IPS-15b (cell line): ENCODE measurements around the gene HMGXB4.

Source experiments
- H3K27me3 ChIP-seq: one replicate; pipeline ENCODE4 v1.6.1; 2013; ENCODE audit warnings: low read length; ENCODE audit not compliant: control insufficient read depth, insufficient read depth
- H3K36me3 ChIP-seq: one replicate; pipeline ENCODE4 v1.6.1; 2013; ENCODE audit warnings: low read length; ENCODE audit not compliant: control insufficient read depth, insufficient read depth
- H3K4me1 ChIP-seq: one replicate; pipeline ENCODE4 v1.6.1; 2013; ENCODE audit warnings: mild to moderate bottlenecking, low read length; ENCODE audit not compliant: control insufficient read depth, insufficient read depth
- H3K4me3 ChIP-seq: one replicate; pipeline ENCODE4 v1.5.1; 2013; ENCODE audit warnings: low read depth, low read length
- H3K9ac ChIP-seq: one replicate; pipeline ENCODE4 v1.6.1; 2013; ENCODE audit warnings: low read depth, mild to moderate bottlenecking, low read length
- H3K9me3 ChIP-seq: one replicate; pipeline ENCODE4 v1.6.1; 2013; ENCODE audit warnings: mild to moderate bottlenecking, low read length; ENCODE audit not compliant: control insufficient read depth, insufficient read depth

Gene HMGXB4

DNA sequence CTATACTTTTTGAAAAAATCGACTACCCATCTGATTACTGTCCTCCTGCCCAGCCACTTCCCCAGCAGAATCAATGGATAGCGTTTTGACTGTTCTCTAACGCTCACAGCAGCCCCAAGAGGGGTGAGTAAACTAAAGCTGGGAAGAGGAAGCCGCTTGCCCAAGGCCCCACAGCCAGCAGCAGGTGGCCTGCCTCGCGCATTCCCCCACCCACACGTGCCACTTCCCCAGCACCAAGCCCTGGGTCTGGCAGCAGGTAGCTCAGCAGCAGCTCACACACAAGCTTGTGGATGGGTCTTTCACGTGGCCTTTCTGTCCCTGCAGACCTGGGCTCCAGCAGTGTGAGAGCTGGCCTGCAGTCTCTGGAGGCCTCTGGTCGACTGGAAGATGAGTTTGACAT lies 76.7 kb downstream of the HMGXB4 start:
- no peaks in the 10 kb centered on the region for H3K27me3 ChIP-seq
- H3K36me3 ChIP-seq = peaks cover 33% of the 10 kb centered on the region
- no peak overlapping the region for H3K9ac ChIP-seq
- no peaks in the 10 kb centered on the region for H3K9me3 ChIP-seq
- no peak overlapping the region for H3K4me3 ChIP-seq
- no peaks in the 10 kb centered on the region for H3K4me1 ChIP-seq

- Histone ChIP-seq H3K4me1 (no peaks in the 10 kb centered on the region), H3K27me3 (no peaks in the 10 kb centered on the region), H3K4me3 (no peak overlapping the region), H3K9ac (no peak overlapping the region), H3K36me3 (peaks cover 33% of the 10 kb centered on the region), H3K9me3 (no peaks in the 10 kb centered on the region)
These were observed 78.2 kb downstream of the HMGXB4 start for GRCh38 chr22:35335468-35335867.

DNA sequence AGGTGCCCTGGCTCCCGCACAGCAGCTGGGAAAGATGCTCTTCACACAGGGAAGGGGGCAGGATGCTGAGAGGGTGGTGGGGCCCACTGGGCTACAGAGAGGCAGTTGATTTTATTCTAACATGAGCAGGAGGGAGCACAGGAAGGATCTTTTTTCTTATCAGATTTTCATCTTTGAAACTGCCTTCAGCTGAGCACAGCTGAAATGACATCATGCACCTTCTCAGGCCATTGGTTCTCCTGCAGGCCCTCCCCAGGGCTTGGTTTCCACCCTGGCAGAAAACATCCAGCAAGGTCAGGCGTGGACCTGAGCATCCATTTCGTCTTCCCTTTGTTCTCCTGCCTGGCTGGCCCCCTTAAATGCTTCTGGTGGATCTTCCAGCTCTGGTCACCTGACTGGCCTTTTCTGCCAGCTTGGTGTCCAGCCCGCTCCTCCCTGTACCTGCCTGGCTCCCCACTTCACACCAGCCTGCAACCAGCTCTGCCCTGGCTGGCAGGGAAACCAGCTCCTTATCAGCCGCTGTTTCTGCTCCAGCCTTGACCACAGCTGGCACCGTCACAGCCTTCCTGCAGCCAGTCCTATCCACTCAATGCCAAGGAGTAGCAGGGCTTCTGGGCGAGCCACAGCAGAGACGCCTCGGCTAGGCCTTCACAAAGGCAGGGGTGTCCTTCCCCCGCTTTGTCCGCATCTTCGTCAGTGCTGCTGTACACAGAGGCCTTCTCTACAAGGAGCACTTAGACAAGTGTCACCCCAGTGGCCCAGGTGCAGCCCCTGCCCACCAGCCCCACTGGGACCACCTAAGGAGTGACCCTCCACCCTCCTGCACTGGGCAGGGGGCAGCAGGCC lies 78.9 kb downstream of the HMGXB4 start:
- Histone ChIP-seq H3K4me1 (no peaks in the 10 kb centered on the region), H3K9me3 (no peaks in the 10 kb centered on the region), H3K9ac (no peak overlapping the region), H3K4me3 (no peak overlapping the region), H3K36me3 (peaks cover 33% of the 10 kb centered on the region), H3K27me3 (no peaks in the 10 kb centered on the region)

DNA sequence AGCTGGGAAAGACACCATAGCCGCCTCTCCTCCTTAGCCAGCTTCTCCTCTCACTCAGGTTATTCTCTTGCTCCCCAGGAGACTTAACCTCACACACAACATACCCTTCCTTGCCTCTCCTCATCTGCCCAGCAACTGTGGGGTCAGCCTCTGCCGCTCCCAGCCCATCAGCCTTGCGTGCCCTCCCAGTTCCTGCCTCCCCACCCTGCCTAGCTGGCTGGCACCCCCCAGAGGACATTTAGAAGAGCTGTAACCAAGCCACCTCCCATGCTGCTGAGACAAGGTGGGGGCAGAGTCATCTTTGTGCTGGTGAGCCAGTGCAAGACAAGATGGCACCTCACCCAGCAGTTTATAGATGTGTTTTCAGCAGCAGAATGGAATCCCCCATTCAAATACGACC lies 80.6 kb downstream of the HMGXB4 start:
- Histone ChIP-seq H3K9ac (no peak overlapping the region), H3K36me3 (peaks cover 33% of the 10 kb centered on the region), H3K27me3 (no peaks in the 10 kb centered on the region), H3K4me1 (no peaks in the 10 kb centered on the region), H3K9me3 (no peaks in the 10 kb centered on the region), H3K4me3 (no peak overlapping the region)

GRCh38 chr22:35341090-35341874 lies 84.0 kb downstream of the HMGXB4 start:
- Histone ChIP-seq H3K9ac (no peak overlapping the region), H3K36me3 (peaks cover 21% of the 10 kb centered on the region), H3K9me3 (no peaks in the 10 kb centered on the region), H3K4me1 (no peaks in the 10 kb centered on the region), H3K4me3 (no peak overlapping the region), H3K27me3 (no peaks in the 10 kb centered on the region)

DNA sequence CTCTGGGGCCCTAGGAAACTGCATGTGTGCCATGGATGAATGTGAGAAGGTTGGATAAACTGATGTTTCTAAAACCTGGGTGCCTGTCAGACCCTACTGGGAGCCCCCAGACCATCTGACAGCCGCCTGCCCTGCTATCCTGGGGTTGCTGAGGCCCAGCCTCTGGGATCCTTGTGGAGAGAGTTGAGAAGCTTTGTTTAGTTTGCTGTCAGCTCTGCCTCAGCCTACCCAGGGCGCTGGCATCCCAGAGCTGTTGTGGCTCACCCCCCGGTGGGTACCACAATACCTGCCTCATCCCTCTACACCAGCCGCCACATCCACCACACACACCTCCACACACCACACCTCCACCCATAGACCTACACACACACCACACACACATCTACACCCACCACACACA lies 85.1 kb downstream of the HMGXB4 start:
- no peak overlapping the region for H3K9ac ChIP-seq
- H3K36me3 ChIP-seq = peaks cover 16% of the 10 kb centered on the region
- H3K27me3 ChIP-seq = no peaks in the 10 kb centered on the region
- H3K4me1 ChIP-seq = no peaks in the 10 kb centered on the region
- H3K9me3 ChIP-seq = no peaks in the 10 kb centered on the region
- H3K4me3 ChIP-seq = no peak overlapping the region

- H3K36me3 ChIP-seq = peaks cover 9% of the 10 kb centered on the region
- H3K27me3 ChIP-seq = no peaks in the 10 kb centered on the region
- H3K9ac ChIP-seq = no peak overlapping the region
- H3K4me3 ChIP-seq = no peak overlapping the region
- H3K9me3 ChIP-seq = no peaks in the 10 kb centered on the region
- no peaks in the 10 kb centered on the region for H3K4me1 ChIP-seq
These were observed 86.6 kb downstream of the HMGXB4 start for GRCh38 chr22:35343664-35344550.

- H3K36me3 ChIP-seq = peaks cover 9% of the 10 kb centered on the region
- H3K4me1 ChIP-seq = no peaks in the 10 kb centered on the region
- H3K9ac ChIP-seq = no peak overlapping the region
- no peak overlapping the region for H3K4me3 ChIP-seq
- no peaks in the 10 kb centered on the region for H3K9me3 ChIP-seq
- no peaks in the 10 kb centered on the region for H3K27me3 ChIP-seq
These were observed 87.8 kb downstream of the HMGXB4 start for GRCh38 chr22:35344956-35345690.
